Measurements from ENCODE around the gene ACY1.

GRCh38 chr3:52036829-52037228 lies 53.5 kb downstream of the ACY1 start:
- TF ChIP-seq CTCF (tag by site-specific recombination; IDR thresholded peaks at IDR 0.05) (no peak), ZNF843 (tag by site-specific recombination; IDR thresholded peaks at IDR 0.05) (no peak), YY1 (tag by site-specific recombination; IDR thresholded peaks at IDR 0.05) (no peak), REST (tag by site-specific recombination; IDR thresholded peaks at IDR 0.05) (no peak), ZNF768 (tag by site-specific recombination; IDR thresholded peaks at IDR 0.05) (no peak), SCRT1 (tag by site-specific recombination; IDR thresholded peaks at IDR 0.05; ENCODE audit: borderline replicate concordance) (no peak), ZFP37 (tag by site-specific recombination; IDR thresholded peaks at IDR 0.05) (no peak), ZBTB8A (tag by site-specific recombination; IDR thresholded peaks at IDR 0.05) (no peak), ZFP41 (tag by site-specific recombination; IDR thresholded peaks at IDR 0.05; ENCODE audit: borderline replicate concordance) (no peak), ZNF174 (tag by site-specific recombination; IDR thresholded peaks at IDR 0.05) (no peak), ZNF658 (tag by site-specific recombination; IDR thresholded peaks at IDR 0.05) (no peak)
- TF ChIP-seq, protein P1, sequence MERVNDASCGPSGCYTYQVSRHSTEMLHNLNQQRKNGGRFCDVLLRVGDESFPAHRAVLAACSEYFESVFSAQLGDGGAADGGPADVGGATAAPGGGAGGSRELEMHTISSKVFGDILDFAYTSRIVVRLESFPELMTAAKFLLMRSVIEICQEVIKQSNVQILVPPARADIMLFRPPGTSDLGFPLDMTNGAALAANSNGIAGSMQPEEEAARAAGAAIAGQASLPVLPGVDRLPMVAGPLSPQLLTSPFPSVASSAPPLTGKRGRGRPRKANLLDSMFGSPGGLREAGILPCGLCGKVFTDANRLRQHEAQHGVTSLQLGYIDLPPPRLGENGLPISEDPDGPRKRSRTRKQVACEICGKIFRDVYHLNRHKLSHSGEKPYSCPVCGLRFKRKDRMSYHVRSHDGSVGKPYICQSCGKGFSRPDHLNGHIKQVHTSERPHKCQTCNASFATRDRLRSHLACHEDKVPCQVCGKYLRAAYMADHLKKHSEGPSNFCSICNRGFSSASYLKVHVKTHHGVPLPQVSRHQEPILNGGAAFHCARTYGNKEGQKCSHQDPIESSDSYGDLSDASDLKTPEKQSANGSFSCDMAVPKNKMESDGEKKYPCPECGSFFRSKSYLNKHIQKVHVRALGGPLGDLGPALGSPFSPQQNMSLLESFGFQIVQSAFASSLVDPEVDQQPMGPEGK (tag by site-specific recombination; IDR thresholded peaks at IDR 0.05) = no peak
- TF ChIP-seq, protein P2, sequence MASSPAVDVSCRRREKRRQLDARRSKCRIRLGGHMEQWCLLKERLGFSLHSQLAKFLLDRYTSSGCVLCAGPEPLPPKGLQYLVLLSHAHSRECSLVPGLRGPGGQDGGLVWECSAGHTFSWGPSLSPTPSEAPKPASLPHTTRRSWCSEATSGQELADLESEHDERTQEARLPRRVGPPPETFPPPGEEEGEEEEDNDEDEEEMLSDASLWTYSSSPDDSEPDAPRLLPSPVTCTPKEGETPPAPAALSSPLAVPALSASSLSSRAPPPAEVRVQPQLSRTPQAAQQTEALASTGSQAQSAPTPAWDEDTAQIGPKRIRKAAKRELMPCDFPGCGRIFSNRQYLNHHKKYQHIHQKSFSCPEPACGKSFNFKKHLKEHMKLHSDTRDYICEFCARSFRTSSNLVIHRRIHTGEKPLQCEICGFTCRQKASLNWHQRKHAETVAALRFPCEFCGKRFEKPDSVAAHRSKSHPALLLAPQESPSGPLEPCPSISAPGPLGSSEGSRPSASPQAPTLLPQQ (tag by site-specific recombination; IDR thresholded peaks at IDR 0.05) = no peak

Measured in HEK293 (cell line).